K562 (cell line): ENCODE data around the gene ERCC4. TPM values are rescaled to one million over a fixed set of nuclear protein-coding genes. Genes with fewer than 3 reads are reported as not detected.

Experiments
- ATAC-seq: fragments of 200-7000 bp; cut with Tn5 transposase; 3 replicates; pipeline ENCODE4 v1.9.1; 2020; ENCODE audit warnings: moderate library complexity
- BruUV-seq: library from RNA; stranded (reverse); fragments of 400-500 nt; replicated peaks from 2 replicates; lab custom pipeline; 2021; lab: Mats Ljungman, UMichigan
- CTCF ChIA-PET: fragments of 300-600 bp; formaldehyde crosslinking; extraction: SDS; loops from one replicate; lab custom pipeline; 2021; ENCODE audit warnings: low intra/inter-chr PET ratio; lab: Yijun Ruan, JAX
- POLR2A ChIA-PET: fragments of 300-600, 350-650 bp; sonication (Branson Sonifier 250); formaldehyde crosslinking; extraction: SDS; loops from one replicate; lab custom pipeline; 2021; ENCODE audit warnings: antibody characterized with exemption, inconsistent platforms; lab: Yijun Ruan, JAX
- DNase-seq, 4 experiments: peaks; one replicate each; pipeline versions ENCODE4 v3.0.0 to v3.0.0-alpha.2; 2011 to 2018; ENCODE audit warnings: low spot score in 3 of 4, mixed read lengths in 3 of 4; ENCODE audit errors: extremely low read depth in 1 of 4
- FAIRE-seq: peaks from 2 replicates; lab custom pipeline; 2011; peaks lifted over from hg19 to GRCh38; lab: Jason Lieb, UNC
- H2AFZ ChIP-seq: 2 replicates; pipeline ENCODE4 v1.6.0; 2011; ENCODE audit warnings: low read depth, low read length, control low read depth, inconsistent platforms
- H3K27ac ChIP-seq: fragments of 200-600 bp; 3 replicates; pipeline ENCODE4 v1.8.0; 2011; ENCODE audit warnings: low read depth, mild to moderate bottlenecking, control low read depth, inconsistent platforms, low read length, moderate library complexity, mixed read lengths; ENCODE audit errors: extremely low read depth
- H3K27me3 ChIP-seq, 2 experiments: fragments of 300-600 bp in 1 of 2; 2 replicates in 1 of 2; 3 replicates in 1 of 2; pipeline versions ENCODE4 v1.6.0 to v1.8.0; 2011; ENCODE audit warnings: inconsistent platforms in 2 of 2, low read length in 2 of 2, mild to moderate bottlenecking in 1 of 2, mixed read lengths in 1 of 2, moderate library complexity in 1 of 2; ENCODE audit not compliant: control insufficient read depth in 2 of 2, insufficient read depth in 2 of 2
- H3K36me3 ChIP-seq: fragments of 300-600 bp; 3 replicates; pipeline ENCODE4 v1.8.0; 2011; ENCODE audit warnings: mild to moderate bottlenecking, low read length, inconsistent platforms; ENCODE audit not compliant: control insufficient read depth, insufficient read depth
- H3K4me1 ChIP-seq, 2 experiments: fragments of 200-600 bp in 1 of 2; replicated peaks in 1 of 2; 2 replicates in 1 of 2; 3 replicates in 1 of 2; pipeline versions ENCODE4 v1.5.1 to v1.8.0; 2011; ENCODE audit warnings: inconsistent platforms in 2 of 2, low read length in 2 of 2, mild to moderate bottlenecking in 1 of 2, mixed read lengths in 1 of 2, moderate library complexity in 1 of 2; ENCODE audit not compliant: control insufficient read depth in 2 of 2, insufficient read depth in 2 of 2
- H3K4me2 ChIP-seq: 2 replicates; pipeline ENCODE4 v1.6.1; 2011; ENCODE audit warnings: low read length, control low read depth, inconsistent platforms, mixed read lengths; ENCODE audit not compliant: insufficient read depth
- H3K4me3 ChIP-seq: fragments of 200-600 bp; sonication (generic), shearing (Covaris generic); 2 replicates; pipeline ENCODE4 v1.5.1; 2016; ENCODE audit warnings: control low read depth, inconsistent platforms
- H3K79me2 ChIP-seq: fragments of 200-600 bp; 3 replicates; pipeline ENCODE4 v1.8.0; 2011; ENCODE audit warnings: low read length, inconsistent platforms; ENCODE audit not compliant: control insufficient read depth, insufficient read depth
- H3K9ac ChIP-seq, 2 experiments: 2 replicates each; pipeline versions ENCODE4 v1.6.0 to v1.6.1; 2011; ENCODE audit warnings: low read depth in 2 of 2, low read length in 2 of 2, control low read depth in 1 of 2, inconsistent platforms in 1 of 2, mild to moderate bottlenecking in 1 of 2, mixed read lengths in 1 of 2; ENCODE audit not compliant: insufficient read depth in 1 of 2
- H3K9me1 ChIP-seq: one replicate; pipeline ENCODE4 v1.6.0; 2011; ENCODE audit warnings: inconsistent platforms, mild to moderate bottlenecking, low read length, moderate library complexity; ENCODE audit not compliant: control insufficient read depth, insufficient read depth
- H3K9me3 ChIP-seq: replicated peaks from 2 replicates; pipeline ENCODE4 v1.5.1; 2011; ENCODE audit warnings: low read depth, low read length, inconsistent platforms; ENCODE audit not compliant: control insufficient read depth, insufficient read depth
- H4K20me1 ChIP-seq: replicated peaks from 2 replicates; pipeline ENCODE4 v1.6.1; 2011; ENCODE audit warnings: low read length, inconsistent platforms, mixed read lengths; ENCODE audit not compliant: control insufficient read depth, insufficient read depth
- KLF16 ChIP-seq: IDR thresholded peaks from 2 replicates; pipeline ENCODE4 v1.6.1; 2016; ENCODE audit warnings: antibody characterized with exemption
- L3MBTL2 ChIP-seq: fragments of 450-650 bp; IDR thresholded peaks from 2 replicates; pipeline ENCODE4 v1.6.1; 2016; ENCODE audit warnings: mild to moderate bottlenecking, moderate library complexity
- NFIC ChIP-seq: fragments of 450-650 bp; IDR thresholded peaks from 2 replicates; pipeline ENCODE4 v1.6.1; 2017; ENCODE audit warnings: mild to moderate bottlenecking, inconsistent platforms
- NR2C2 ChIP-seq, 2 experiments: fragments of 200-800 bp in 1 of 2; sonication (Bioruptor generic) in 1 of 2; sonication (generic) in 1 of 2; formaldehyde crosslinking in 1 of 2; IDR thresholded peaks; 2 replicates each; pipeline versions ENCODE4 v1.6.1 to v1.8.0; 2016 to 2022; ENCODE audit warnings: mild to moderate bottlenecking in 1 of 2, missing compliant biosample characterization in 1 of 2, missing genetic modification characterization in 1 of 2, missing genetic modification reagents in 1 of 2
- RBM39 ChIP-seq: fragments of 200-400 bp; formaldehyde crosslinking; optimal IDR thresholded peaks from 2 replicates; pipeline ENCODE3; 2018; ENCODE audit warnings: low read depth, low read length
- WGBS: fragments of 100-300 bp; shearing (Covaris generic); methylation state at CpG from one replicate; pipeline ENCODE4 v1.1.6; 2016; ENCODE audit warnings: low coverage, mixed read lengths; ENCODE audit not compliant: insufficient coverage; ENCODE audit errors: missing lambda C conversion rate; 5-methylcytosine and 5-hydroxymethylcytosine counted together
- in situ Hi-C: fragments of 300-500 bp; cut with MboI; formaldehyde crosslinking; loops from 4 replicates; pipeline ENCODE4 v1.15.0; 2018; ENCODE audit warnings: inconsistent platforms, mixed read lengths
- intact Hi-C: fragments of 100-400 bp; cut with micrococcal nuclease; formaldehyde crosslinking; loops from 2 replicates; pipeline ENCODE4 v1.14.2; 2022
- polyA plus RNA-seq, 8 experiments: library from polyadenylated mRNA; depleted of rRNA in 4 of 8; stranded (reverse) in 5 of 8; unstranded in 3 of 8; fragments of >200 nt; fragmentation: Nextera tagmentation in 2 of 8; fragmentation: Illumina TruSeq in 1 of 8; extraction: Ambion mirVana in 2 of 8; extraction: Trizol in 1 of 8; gene quantifications; 2 replicates each; pipeline versions ENCODE4 v1.2.1 to v1.2.3, GENCODE V29; 2011 to 2014; ENCODE audit warnings: inconsistent platforms in 1 of 8, missing spikeins in 1 of 8
- total RNA-seq, 7 experiments: library from RNA; depleted of rRNA in 6 of 7; stranded (reverse); fragments of >200 nt in 6 of 7; fragmentation: Illumina TruSeq in 2 of 7; extraction: Trizol in 2 of 7; gene quantifications; 2 replicates each; pipeline versions ENCODE4 v1.2.1 to v1.2.3, GENCODE V29; 2011 to 2021; ENCODE audit warnings: low replicate concordance in 1 of 7
- TF ChIP-seq, protein P1 (sequence below), 3 experiments: fragments of 200-800 bp in 1 of 3; fragments of 250-450 bp in 1 of 3; fragments of 450-650 bp in 1 of 3; sonication (Bioruptor Pico) in 1 of 3; sonication (Bioruptor generic) in 1 of 3; formaldehyde crosslinking in 1 of 3; IDR thresholded peaks; 2 replicates each; pipeline versions ENCODE4 v1.6.1 to v1.8.0; 2016 to 2022; ENCODE audit warnings: mild to moderate bottlenecking in 2 of 3, missing genetic modification characterization in 2 of 3, missing compliant biosample characterization in 1 of 3, moderate library complexity in 1 of 3
- TF ChIP-seq, protein P2 (sequence below): fragments of 450-650 bp; IDR thresholded peaks from 2 replicates; pipeline ENCODE4 v1.6.1; 2016; ENCODE audit warnings: antibody characterized with exemption
- TF ChIP-seq, protein P3 (sequence below), 2 experiments: IDR thresholded peaks; 2 replicates each; pipeline ENCODE4 v1.6.1; 2012; ENCODE audit warnings: improper control_type of control experiment in 2 of 2, low read depth in 2 of 2, low read length in 2 of 2, borderline replicate concordance in 1 of 2
- TF ChIP-seq, protein P4 (sequence below): fragments of 200-800 bp; sonication (Bioruptor generic); IDR thresholded peaks from 2 replicates; pipeline ENCODE4 v1.6.1; 2017; ENCODE audit warnings: missing genetic modification characterization, missing compliant biosample characterization

Gene ERCC4
- total and polyA plus RNA-seq, 9 of the 15 experiments (the other 6 are each of a cell fraction or from before 2014, with no cell fraction given) = 3.7 to 10.5 (median 6.0) TPM

DNA sequence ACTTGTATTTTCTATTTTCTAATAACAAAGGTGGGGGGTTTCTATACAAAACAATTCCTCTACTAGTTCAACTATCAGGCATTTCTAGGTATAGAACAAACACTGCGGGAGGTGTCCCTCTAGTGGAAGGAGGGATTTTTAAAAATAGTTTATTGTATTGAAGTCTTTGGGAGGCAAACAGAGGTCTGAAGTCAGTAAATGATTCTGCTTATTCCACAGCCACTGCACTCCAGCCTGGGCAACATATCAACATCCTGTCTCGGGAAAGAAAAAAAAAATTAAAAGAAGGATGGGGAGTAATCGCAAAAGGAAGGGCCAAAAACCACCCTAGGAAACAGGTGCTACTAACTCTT is 648 bp upstream of the ERCC4 start (continued):
- TF ChIP-seq, protein P1, sequence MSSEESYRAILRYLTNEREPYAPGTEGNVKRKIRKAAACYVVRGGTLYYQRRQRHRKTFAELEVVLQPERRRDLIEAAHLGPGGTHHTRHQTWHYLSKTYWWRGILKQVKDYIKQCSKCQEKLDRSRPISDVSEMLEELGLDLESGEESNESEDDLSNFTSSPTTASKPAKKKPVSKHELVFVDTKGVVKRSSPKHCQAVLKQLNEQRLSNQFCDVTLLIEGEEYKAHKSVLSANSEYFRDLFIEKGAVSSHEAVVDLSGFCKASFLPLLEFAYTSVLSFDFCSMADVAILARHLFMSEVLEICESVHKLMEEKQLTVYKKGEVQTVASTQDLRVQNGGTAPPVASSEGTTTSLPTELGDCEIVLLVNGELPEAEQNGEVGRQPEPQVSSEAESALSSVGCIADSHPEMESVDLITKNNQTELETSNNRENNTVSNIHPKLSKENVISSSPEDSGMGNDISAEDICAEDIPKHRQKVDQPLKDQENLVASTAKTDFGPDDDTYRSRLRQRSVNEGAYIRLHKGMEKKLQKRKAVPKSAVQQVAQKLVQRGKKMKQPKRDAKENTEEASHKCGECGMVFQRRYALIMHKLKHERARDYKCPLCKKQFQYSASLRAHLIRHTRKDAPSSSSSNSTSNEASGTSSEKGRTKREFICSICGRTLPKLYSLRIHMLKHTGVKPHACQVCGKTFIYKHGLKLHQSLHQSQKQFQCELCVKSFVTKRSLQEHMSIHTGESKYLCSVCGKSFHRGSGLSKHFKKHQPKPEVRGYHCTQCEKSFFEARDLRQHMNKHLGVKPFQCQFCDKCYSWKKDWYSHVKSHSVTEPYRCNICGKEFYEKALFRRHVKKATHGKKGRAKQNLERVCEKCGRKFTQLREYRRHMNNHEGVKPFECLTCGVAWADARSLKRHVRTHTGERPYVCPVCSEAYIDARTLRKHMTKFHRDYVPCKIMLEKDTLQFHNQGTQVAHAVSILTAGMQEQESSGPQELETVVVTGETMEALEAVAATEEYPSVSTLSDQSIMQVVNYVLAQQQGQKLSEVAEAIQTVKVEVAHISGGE (CRISPR knock-in tag; IDR thresholded peaks at IDR 0.05) = 0 out of 6 replicates have a peak, but pooled peaks of 1 of the 3 experiments have one; percentile 21
- TF ChIP-seq L3MBTL2 = 0 out of 2 replicates have a peak, but pooled peaks have one; percentile 8
- TF ChIP-seq, protein P2, sequence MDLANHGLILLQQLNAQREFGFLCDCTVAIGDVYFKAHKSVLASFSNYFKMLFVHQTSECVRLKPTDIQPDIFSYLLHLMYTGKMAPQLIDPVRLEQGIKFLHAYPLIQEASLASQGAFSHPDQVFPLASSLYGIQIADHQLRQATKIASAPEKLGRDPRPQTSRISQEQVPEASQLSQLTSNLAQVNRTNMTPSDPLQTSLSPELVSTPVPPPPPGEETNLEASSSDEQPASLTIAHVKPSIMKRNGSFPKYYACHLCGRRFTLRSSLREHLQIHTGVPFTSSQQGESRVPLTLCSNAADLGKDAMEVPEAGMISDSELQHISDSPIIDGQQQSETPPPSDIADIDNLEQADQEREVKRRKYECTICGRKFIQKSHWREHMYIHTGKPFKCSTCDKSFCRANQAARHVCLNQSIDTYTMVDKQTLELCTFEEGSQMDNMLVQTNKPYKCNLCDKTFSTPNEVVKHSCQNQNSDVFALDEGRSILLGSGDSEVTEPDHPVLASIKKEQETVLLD = peak; percentile 35; the same call in 1 of the 2 replicates

- Histone ChIP-seq H3K4me1 (peaks cover 0 to 8% of the 10 kb centered on the region in 2 experiments; a peak in 3 of 5 replicates), H3K79me2 (peaks cover 8% of the 10 kb centered on the region; the same call in 2 of the 3 replicates), H4K20me1 (no peaks in the 10 kb centered on the region), H2AFZ (peak overlapping the region; percentile 92), H3K27me3 (0 out of 5 replicates have a peak, but pooled peaks cover 0 to 5% of the 10 kb centered on the region in 2 experiments), H3K9me1 (no peaks in the 10 kb centered on the region), H3K9me3 (no peaks in the 10 kb centered on the region), H3K27ac (peak overlapping the region; percentile 33), H3K4me2 (peak overlapping the region; percentile 87), H3K36me3 (peaks cover 21% of the 10 kb centered on the region; the same call in 2 of the 3 replicates), H3K9ac (peak overlapping the region; percentile 74 to 98), H3K4me3 (peak overlapping the region; percentile 65)
- in situ Hi-C loops (loop anchor here (5.0 to 10.0 kb wide), 2 partner anchors 367 to 604 kb away; no protein-coding TSS in a partner anchor), intact Hi-C loops (loop anchor here (2.0 to 10.0 kb wide), 4 partner anchors 144 to 607 kb away; no protein-coding TSS in a partner anchor)
- no peak for FAIRE-seq
- 0% methylated on average over 10 of the region's 10 CpGs for WGBS
- POLR2A ChIA-PET = interaction anchor here (0.6 to 1.4 kb wide), 2 partner anchors 105 to 365 kb away, joined by 3 to 5 read pairs; no protein-coding TSS in a partner anchor
- TSS peak; percentile 54 for BruUV-seq
- CTCF ChIA-PET = interaction anchor here (0.8 to 1.5 kb wide), 2 partner anchors 271 to 1024 kb away, joined by 4 to 5 read pairs; no protein-coding TSS in a partner anchor
- no peak; the same call in 2 of the 3 replicates for ATAC-seq
- DNase-seq = peak in 2 of 4 experiments; percentile 43 to 44
- no peak for TF ChIP-seq KLF16
- TF ChIP-seq NR2C2 (CRISPR knock-in tag; IDR thresholded peaks at IDR 0.05) = no peak
- TF ChIP-seq NR2C2 (tag; IDR thresholded peaks at IDR 0.05) = peak; percentile 67; the same call in 1 of the 2 replicates
- TF ChIP-seq, protein P3, sequence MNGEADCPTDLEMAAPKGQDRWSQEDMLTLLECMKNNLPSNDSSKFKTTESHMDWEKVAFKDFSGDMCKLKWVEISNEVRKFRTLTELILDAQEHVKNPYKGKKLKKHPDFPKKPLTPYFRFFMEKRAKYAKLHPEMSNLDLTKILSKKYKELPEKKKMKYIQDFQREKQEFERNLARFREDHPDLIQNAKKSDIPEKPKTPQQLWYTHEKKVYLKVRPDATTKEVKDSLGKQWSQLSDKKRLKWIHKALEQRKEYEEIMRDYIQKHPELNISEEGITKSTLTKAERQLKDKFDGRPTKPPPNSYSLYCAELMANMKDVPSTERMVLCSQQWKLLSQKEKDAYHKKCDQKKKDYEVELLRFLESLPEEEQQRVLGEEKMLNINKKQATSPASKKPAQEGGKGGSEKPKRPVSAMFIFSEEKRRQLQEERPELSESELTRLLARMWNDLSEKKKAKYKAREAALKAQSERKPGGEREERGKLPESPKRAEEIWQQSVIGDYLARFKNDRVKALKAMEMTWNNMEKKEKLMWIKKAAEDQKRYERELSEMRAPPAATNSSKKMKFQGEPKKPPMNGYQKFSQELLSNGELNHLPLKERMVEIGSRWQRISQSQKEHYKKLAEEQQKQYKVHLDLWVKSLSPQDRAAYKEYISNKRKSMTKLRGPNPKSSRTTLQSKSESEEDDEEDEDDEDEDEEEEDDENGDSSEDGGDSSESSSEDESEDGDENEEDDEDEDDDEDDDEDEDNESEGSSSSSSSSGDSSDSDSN (IDR thresholded peaks at IDR 0.05; ENCODE audit: borderline replicate concordance in 1 of 2, low read depth in 2 of 2, low read length in 2 of 2) = 0 out of 4 replicates have a peak, but pooled peaks of 1 of the 2 experiments have one; percentile 13
- TF ChIP-seq NFIC = 0 out of 2 replicates have a peak, but pooled peaks have one; percentile 1
- TF ChIP-seq, protein P4, sequence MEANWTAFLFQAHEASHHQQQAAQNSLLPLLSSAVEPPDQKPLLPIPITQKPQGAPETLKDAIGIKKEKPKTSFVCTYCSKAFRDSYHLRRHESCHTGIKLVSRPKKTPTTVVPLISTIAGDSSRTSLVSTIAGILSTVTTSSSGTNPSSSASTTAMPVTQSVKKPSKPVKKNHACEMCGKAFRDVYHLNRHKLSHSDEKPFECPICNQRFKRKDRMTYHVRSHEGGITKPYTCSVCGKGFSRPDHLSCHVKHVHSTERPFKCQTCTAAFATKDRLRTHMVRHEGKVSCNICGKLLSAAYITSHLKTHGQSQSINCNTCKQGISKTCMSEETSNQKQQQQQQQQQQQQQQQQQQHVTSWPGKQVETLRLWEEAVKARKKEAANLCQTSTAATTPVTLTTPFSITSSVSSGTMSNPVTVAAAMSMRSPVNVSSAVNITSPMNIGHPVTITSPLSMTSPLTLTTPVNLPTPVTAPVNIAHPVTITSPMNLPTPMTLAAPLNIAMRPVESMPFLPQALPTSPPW (CRISPR knock-in tag) = no peak
- no peak for TF ChIP-seq RBM39
These were observed 510 bp downstream of the ERCC4 start for GRCh38 chr16:13920510-13920818.
